Measurements from ENCODE around the gene SNX32.

DNA sequence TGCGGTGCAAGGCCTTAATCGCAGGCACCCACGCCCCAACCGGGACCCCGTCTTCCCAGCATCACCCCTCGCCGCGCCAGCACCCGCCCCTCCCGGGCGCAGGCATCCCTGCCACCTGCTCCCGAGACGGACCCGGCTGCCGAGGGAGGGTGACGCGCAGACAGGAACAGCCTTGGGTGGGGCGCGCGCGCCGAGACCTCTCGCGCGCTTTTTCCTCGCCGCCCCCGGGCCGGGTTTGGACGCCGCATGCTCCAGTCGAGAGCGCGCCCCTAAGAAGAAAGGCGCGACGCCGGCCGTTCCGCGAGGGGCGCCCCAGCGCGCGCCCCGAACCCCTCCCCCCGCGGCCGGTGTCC, 23.7 kb downstream of the SNX32 start:
- TF ChIP-seq, protein P1, sequence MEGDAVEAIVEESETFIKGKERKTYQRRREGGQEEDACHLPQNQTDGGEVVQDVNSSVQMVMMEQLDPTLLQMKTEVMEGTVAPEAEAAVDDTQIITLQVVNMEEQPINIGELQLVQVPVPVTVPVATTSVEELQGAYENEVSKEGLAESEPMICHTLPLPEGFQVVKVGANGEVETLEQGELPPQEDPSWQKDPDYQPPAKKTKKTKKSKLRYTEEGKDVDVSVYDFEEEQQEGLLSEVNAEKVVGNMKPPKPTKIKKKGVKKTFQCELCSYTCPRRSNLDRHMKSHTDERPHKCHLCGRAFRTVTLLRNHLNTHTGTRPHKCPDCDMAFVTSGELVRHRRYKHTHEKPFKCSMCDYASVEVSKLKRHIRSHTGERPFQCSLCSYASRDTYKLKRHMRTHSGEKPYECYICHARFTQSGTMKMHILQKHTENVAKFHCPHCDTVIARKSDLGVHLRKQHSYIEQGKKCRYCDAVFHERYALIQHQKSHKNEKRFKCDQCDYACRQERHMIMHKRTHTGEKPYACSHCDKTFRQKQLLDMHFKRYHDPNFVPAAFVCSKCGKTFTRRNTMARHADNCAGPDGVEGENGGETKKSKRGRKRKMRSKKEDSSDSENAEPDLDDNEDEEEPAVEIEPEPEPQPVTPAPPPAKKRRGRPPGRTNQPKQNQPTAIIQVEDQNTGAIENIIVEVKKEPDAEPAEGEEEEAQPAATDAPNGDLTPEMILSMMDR (IDR thresholded peaks at IDR 0.05; ENCODE audit: insufficient read depth, low read length, poor library complexity, severe bottlenecking): no peak
- TF ChIP-seq EZH2phosphoT487 (conservative IDR thresholded peaks at IDR 0.05; ENCODE audit: low read length): no peak

Data from SU-DHL-6 (cell line).